Adrenal gland (tissue), 5 donors: Measurements from ENCODE around the gene NLRC5.

Experiments used
- POLR2A ChIP-seq, 2 donors: fragments of 450-650 bp; IDR thresholded peaks; one replicate each; pipeline ENCODE4 v1.6.1; 2017; ENCODE audit warnings: antibody characterized with exemption in 2 of 2, mild to moderate bottlenecking in 2 of 2, moderate library complexity in 1 of 2
- TF ChIP-seq, protein P1 (sequence below), 6 experiments: fragments of 450-650 bp in 4 of 6; fragments of 200-600 bp in 2 of 6; sonication (generic) in 1 of 6; IDR thresholded peaks; 1 replicate in 5 of 6; 2 replicates in 1 of 6; pipeline versions ENCODE4 v1.5.1 to v1.8.0; 2016 to 2021; ENCODE audit warnings: antibody characterized with exemption in 6 of 6, mild to moderate bottlenecking in 2 of 6, moderate library complexity in 1 of 6
- donor health status: DM: no; HTN: no; CAD: no.

DNA sequence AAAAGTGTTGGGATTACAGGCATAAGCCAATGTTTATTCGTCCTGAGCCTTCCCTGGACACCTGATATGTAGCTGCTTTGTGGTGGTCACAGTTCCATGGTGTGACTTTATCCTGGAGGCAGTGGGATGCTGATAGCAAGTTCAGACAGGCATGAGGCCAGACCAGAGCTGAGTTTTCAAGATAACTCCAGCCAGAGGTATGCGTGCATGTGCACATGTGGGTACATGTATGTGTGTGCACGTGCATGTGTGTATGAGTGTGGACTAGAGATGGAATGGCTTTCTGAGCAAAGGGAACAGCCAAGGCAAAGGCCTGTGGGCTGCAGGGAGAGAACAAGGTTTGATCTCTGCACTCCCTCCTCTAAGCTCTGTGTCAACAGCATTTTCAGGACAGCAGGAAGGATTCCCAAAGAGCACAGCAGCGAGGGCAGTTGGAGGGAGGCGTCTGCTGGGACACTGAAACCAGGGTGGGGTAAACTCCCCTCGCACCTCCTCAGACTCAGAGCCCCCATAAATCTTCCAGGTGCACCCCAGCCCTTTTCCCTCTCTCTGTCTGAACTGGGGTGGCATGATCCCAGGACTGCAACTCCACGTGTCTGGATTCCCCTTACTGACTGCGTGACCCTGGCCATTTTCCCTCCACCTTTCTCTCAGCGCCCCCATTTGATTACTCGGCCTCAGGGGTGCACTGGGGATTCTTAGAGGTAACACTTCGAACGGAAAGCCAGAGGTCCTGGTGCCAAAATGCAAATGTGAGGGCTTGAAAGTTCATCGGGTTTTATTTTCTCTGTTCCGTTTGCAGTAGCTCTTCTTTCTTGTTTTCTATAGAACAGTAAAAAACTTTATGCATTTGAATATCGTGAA, 15.3 kb downstream of the NLRC5 start:
- no peak for TF ChIP-seq POLR2A (IDR thresholded peaks at IDR 0.05)
- TF ChIP-seq, protein P1, sequence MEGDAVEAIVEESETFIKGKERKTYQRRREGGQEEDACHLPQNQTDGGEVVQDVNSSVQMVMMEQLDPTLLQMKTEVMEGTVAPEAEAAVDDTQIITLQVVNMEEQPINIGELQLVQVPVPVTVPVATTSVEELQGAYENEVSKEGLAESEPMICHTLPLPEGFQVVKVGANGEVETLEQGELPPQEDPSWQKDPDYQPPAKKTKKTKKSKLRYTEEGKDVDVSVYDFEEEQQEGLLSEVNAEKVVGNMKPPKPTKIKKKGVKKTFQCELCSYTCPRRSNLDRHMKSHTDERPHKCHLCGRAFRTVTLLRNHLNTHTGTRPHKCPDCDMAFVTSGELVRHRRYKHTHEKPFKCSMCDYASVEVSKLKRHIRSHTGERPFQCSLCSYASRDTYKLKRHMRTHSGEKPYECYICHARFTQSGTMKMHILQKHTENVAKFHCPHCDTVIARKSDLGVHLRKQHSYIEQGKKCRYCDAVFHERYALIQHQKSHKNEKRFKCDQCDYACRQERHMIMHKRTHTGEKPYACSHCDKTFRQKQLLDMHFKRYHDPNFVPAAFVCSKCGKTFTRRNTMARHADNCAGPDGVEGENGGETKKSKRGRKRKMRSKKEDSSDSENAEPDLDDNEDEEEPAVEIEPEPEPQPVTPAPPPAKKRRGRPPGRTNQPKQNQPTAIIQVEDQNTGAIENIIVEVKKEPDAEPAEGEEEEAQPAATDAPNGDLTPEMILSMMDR (IDR thresholded peaks at IDR 0.05): no peak
